ENCODE results near the gene AGMO.
"Not testable (repeated sequence)": the region's sequence is repeated elsewhere in the genome, so short reads cannot be mapped to it uniquely, and the experiment has no call there.

The AGMO gene

GRCh38 chr7:15559416-15559928 lies 2.3 kb downstream of the AGMO start:
- no peak for DNase-seq (ENCODE audit: low spot score)

- DNase-seq (ENCODE audit: low spot score) = no peak
Measured at GRCh38 chr7:15558756-15559155, 3.1 kb downstream of the AGMO start.

GRCh38 chr7:15557686-15558085 lies 4.1 kb downstream of the AGMO start:
- no peak for DNase-seq (ENCODE audit: low spot score)

GRCh38 chr7:15557186-15557585 lies 4.6 kb downstream of the AGMO start:
- no peak for DNase-seq (ENCODE audit: low spot score)

- DNase-seq (ENCODE audit: low spot score) = no peak
Measured at GRCh38 chr7:15556339-15557105, 5.3 kb downstream of the AGMO start.

- DNase-seq (ENCODE audit: low spot score) = no peak
Measured at GRCh38 chr7:15555381-15555859, 6.4 kb downstream of the AGMO start.

- no peak for DNase-seq (ENCODE audit: low spot score)
Measured at GRCh38 chr7:15554744-15555143, 7.1 kb downstream of the AGMO start.

GRCh38 chr7:15554081-15554480 lies 7.7 kb downstream of the AGMO start:
- no peak for DNase-seq (ENCODE audit: low spot score)

- not testable (repeated sequence) for DNase-seq (ENCODE audit: low spot score)
Measured at GRCh38 chr7:15547320-15547719, 14.5 kb downstream of the AGMO start.

- no peak for DNase-seq (ENCODE audit: low spot score)
Measured at GRCh38 chr7:15546272-15546792, 15.5 kb downstream of the AGMO start.

GRCh38 chr7:15544050-15544449 lies 17.8 kb downstream of the AGMO start:
- no peak for DNase-seq (ENCODE audit: low spot score)

GRCh38 chr7:15543256-15543655 lies 18.6 kb downstream of the AGMO start:
- no peak for DNase-seq (ENCODE audit: low spot score)

- no peak for DNase-seq (ENCODE audit: low spot score)
Measured at GRCh38 chr7:15527648-15528047, 34.2 kb downstream of the AGMO start.

- DNase-seq (ENCODE audit: low spot score) = no peak
Measured at GRCh38 chr7:15525652-15526263, 36.1 kb downstream of the AGMO start.

- no peak for DNase-seq (ENCODE audit: low spot score)
Measured at GRCh38 chr7:15524077-15524476, 37.7 kb downstream of the AGMO start.

GRCh38 chr7:15517865-15518264 lies 44.0 kb downstream of the AGMO start:
- DNase-seq (ENCODE audit: low spot score) = not testable (repeated sequence)

- no peak for DNase-seq (ENCODE audit: low spot score)
Measured at GRCh38 chr7:15515252-15515651, 46.6 kb downstream of the AGMO start.

- DNase-seq (ENCODE audit: low spot score) = no peak
Measured at GRCh38 chr7:15508258-15508657, 53.6 kb downstream of the AGMO start.

- DNase-seq (ENCODE audit: low spot score) = no peak
Measured at GRCh38 chr7:15507708-15508107, 54.1 kb downstream of the AGMO start.

GRCh38 chr7:15507171-15507570 lies 54.6 kb downstream of the AGMO start:
- DNase-seq (ENCODE audit: low spot score) = no peak

- DNase-seq (ENCODE audit: low spot score) = no peak
Measured at GRCh38 chr7:15505761-15506160, 56.1 kb downstream of the AGMO start.

- DNase-seq (ENCODE audit: low spot score) = no peak
Measured at GRCh38 chr7:15504351-15504750, 57.5 kb downstream of the AGMO start.

GRCh38 chr7:15503603-15504290 lies 58.1 kb downstream of the AGMO start:
- no peak for DNase-seq (ENCODE audit: low spot score)

All from NAMALWA (cell line).